Adrenal gland (tissue), 12 donors: ENCODE measurements around the gene CNTNAP2. TPM values are rescaled to one million over a fixed set of nuclear protein-coding genes. Genes with fewer than 3 reads are reported as not detected.

Source experiments
- DNase-seq, 7 donors: peaks; one replicate each; pipeline ENCODE4 v3.0.0-alpha.2; 2019 to 2020
- H3K27ac ChIP-seq, 5 donors: fragments of 200-600 bp; sonication (generic) in 4 of 5; 1 replicate in 3 of 5; 2 replicates in 2 of 5; pipeline versions ENCODE4 v1.5.1 to v1.8.0; 2016 to 2020; ENCODE audit warnings: mild to moderate bottlenecking in 1 of 5
- H3K27me3 ChIP-seq: fragments of 200-600 bp; 2 replicates; pipeline ENCODE4 v1.8.0; 2021
- H3K36me3 ChIP-seq, 2 donors: fragments of 200-600 bp; replicated peaks in 1 of 2; 1 replicate in 1 of 2; 2 replicates in 1 of 2; pipeline versions ENCODE4 v1.5.1 to v1.8.0; 2018 to 2022
- H3K4me1 ChIP-seq, 2 donors: fragments of 200-600 bp; replicated peaks in 1 of 2; 1 replicate in 1 of 2; 2 replicates in 1 of 2; pipeline versions ENCODE4 v1.5.1 to v1.8.0; 2018 to 2021
- H3K4me3 ChIP-seq, 4 donors: fragments of 200-600 bp; sonication (generic) in 3 of 4; one replicate each; pipeline ENCODE4 v1.5.1; 2016 to 2018
- H3K9me3 ChIP-seq, 3 donors: fragments of 200-600 bp; sonication (generic) in 1 of 3; replicated peaks in 1 of 3; 1 replicate in 2 of 3; 2 replicates in 1 of 3; pipeline versions ENCODE4 v1.5.1 to v1.8.0; 2016 to 2021
- POLR2A ChIP-seq, 2 donors: fragments of 450-650 bp; IDR thresholded peaks; one replicate each; pipeline ENCODE4 v1.6.1; 2017; ENCODE audit warnings: antibody characterized with exemption in 2 of 2, mild to moderate bottlenecking in 2 of 2, moderate library complexity in 1 of 2
- WGBS, 4 donors: extraction: QIAGEN DNeasy Blood & Tissue Kit in 2 of 4; methylation state at CpG; one replicate each; pipeline versions ENCODE4 v1.1.5 to v1.1.7; 2013 to 2017; 5-methylcytosine and 5-hydroxymethylcytosine counted together
- intact Hi-C, 2 donors: fragments of 100-400 bp; cut with DNase I; formaldehyde crosslinking; loops; one replicate each; pipeline versions ENCODE4 v1.14.1 to v1.15.0; 2022 to 2023
- polyA plus RNA-seq, 3 donors: library from polyadenylated mRNA; stranded (reverse); fragments of 200-250 nt in 2 of 3; fragments of 350-450 nt in 1 of 3; fragmentation: Illumina TruSeq in 1 of 3; extraction: RNeasy Lipid Tissue Mini Kit (QIAGEN cat#74804) in 1 of 3; gene quantifications; one replicate each; pipeline ENCODE4 v1.2.3, GENCODE V29; 2013 to 2014
- total RNA-seq, 9 donors: library from RNA; depleted of rRNA in 4 of 9; stranded (reverse); fragments of >200 nt in 4 of 9; fragments of 120-200 nt in 1 of 9; fragmentation: NEBNext Ultra II Directional in 1 of 9; extraction: Animal tissue kit (Norgen Biotek cat#: 25700) in 1 of 9; gene quantifications; one replicate each; pipeline versions ENCODE4 v1.1.0 to v1.2.4, GENCODE V29; 2013 to 2023
- TF ChIP-seq, protein P1 (sequence below), 6 experiments: fragments of 450-650 bp in 4 of 6; fragments of 200-600 bp in 2 of 6; sonication (generic) in 1 of 6; IDR thresholded peaks; 1 replicate in 5 of 6; 2 replicates in 1 of 6; pipeline versions ENCODE4 v1.5.1 to v1.8.0; 2016 to 2021; ENCODE audit warnings: antibody characterized with exemption in 6 of 6, mild to moderate bottlenecking in 2 of 6, moderate library complexity in 1 of 6
- donor health status: healthy with polysubstance abuse.
- donor health status: Bipolar disorder and iron deficiency.
- donor health status: DM: yes; HTN: yes; CAD: no.
- donor health status: DM: no; HTN: no; CAD: no.
- donor health status: DM: no; HTN: no; CAD: no.
- donor health status: DM: yes; HTN: yes; CAD: no.

CNTNAP2 gene
- total and polyA plus RNA-seq, 12 donors: 0.14 to 6.3 (median 1.8) TPM; not detected in 2

DNA sequence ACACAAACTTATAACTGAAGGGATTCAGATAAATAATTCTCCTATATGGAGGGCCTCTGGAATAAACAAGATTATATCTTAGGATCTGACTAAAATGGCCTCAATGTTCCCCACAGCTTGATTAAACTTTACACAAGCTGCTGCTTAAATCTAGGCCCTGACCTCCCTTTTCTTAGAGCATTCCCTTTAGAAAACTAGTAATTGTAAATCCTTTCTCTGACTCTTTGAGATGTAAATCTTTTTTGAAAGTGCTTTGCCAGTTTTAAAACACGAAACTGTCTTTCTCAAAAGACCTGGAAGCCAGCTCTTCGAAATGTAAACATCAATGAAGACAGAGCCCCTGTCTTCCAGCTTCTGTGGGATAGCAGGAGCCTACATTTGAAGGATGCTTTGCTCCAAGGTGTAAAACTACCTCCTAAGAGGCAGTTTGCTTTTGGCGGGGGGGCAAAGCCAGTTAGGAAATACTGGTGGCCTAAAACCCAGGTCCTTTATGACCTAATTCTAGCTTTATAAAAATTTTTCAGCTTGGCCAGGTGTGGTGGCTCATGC is 758.7 kb downstream of the CNTNAP2 start:
- intact Hi-C loops: no loop called here
- H3K27me3 ChIP-seq: no peaks in the 10 kb centered on the region
- no peak overlapping the region for H3K4me3 ChIP-seq
- TF ChIP-seq POLR2A (IDR thresholded peaks at IDR 0.05): no peak
- TF ChIP-seq, protein P1, sequence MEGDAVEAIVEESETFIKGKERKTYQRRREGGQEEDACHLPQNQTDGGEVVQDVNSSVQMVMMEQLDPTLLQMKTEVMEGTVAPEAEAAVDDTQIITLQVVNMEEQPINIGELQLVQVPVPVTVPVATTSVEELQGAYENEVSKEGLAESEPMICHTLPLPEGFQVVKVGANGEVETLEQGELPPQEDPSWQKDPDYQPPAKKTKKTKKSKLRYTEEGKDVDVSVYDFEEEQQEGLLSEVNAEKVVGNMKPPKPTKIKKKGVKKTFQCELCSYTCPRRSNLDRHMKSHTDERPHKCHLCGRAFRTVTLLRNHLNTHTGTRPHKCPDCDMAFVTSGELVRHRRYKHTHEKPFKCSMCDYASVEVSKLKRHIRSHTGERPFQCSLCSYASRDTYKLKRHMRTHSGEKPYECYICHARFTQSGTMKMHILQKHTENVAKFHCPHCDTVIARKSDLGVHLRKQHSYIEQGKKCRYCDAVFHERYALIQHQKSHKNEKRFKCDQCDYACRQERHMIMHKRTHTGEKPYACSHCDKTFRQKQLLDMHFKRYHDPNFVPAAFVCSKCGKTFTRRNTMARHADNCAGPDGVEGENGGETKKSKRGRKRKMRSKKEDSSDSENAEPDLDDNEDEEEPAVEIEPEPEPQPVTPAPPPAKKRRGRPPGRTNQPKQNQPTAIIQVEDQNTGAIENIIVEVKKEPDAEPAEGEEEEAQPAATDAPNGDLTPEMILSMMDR (IDR thresholded peaks at IDR 0.05): no peak
- 54 to 79% (median 70%) methylated on average over 3 of the region's 3 CpGs for WGBS, 4 donors
- no peaks in the 10 kb centered on the region for H3K9me3 ChIP-seq
- no peaks in the 10 kb centered on the region for H3K36me3 ChIP-seq
- no peaks in the 10 kb centered on the region for H3K4me1 ChIP-seq
- no peak overlapping the region for H3K27ac ChIP-seq
- no peak for DNase-seq

DNA sequence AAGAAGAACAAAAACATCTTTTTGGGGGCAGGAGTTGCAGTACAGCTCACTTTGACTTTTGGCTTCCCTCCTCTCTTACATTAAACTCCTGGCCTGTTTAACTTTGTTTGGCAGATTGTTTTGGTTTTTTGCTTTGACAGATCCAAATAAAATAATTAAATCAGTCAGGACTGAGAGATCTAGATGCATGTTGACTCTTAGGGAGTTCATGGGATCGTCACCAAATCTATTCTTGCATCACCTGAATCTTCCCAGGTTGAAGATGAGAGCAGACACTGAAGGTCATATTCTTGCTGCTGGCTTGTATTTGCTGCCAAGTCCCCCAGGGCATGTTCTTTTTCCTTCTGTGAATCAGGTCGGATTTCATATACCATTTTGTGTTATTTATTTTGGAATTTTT is 759.4 kb downstream of the CNTNAP2 start:
- H3K9me3 ChIP-seq: no peaks in the 10 kb centered on the region
- no peaks in the 10 kb centered on the region for H3K4me1 ChIP-seq
- TF ChIP-seq, protein P1 (IDR thresholded peaks at IDR 0.05): no peak
- TF ChIP-seq POLR2A (IDR thresholded peaks at IDR 0.05): no peak
- no peak for DNase-seq
- WGBS, 4 donors: 35 to 52% (median 45%) methylated on average over 2 of the region's 2 CpGs
- no peak overlapping the region for H3K27ac ChIP-seq
- H3K4me3 ChIP-seq: no peak overlapping the region
- H3K36me3 ChIP-seq: no peaks in the 10 kb centered on the region
- H3K27me3 ChIP-seq: no peaks in the 10 kb centered on the region
- intact Hi-C loops: no loop called here

DNA sequence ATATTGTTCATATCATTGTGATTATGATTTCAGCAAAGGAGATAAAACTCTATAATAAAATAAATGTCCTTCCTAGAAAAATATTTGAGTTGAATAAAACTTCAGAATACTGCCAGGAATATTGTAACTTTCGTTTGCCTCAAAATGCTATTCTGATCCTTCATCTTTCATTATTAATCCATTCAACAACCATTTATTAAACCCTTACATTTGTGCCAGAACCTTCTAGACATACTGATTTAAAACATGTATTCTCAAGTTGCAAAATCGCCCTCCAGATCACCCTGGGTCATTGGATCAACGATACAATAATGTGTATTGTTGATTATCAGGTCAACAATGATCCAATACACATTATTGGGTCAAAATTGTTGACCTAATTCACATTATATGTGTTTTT is 759.8 kb downstream of the CNTNAP2 start:
- no peak for DNase-seq
- 44 to 47% (median 45%) methylated on average over 3 of the region's 3 CpGs for WGBS, 4 donors
- TF ChIP-seq, protein P1 (IDR thresholded peaks at IDR 0.05): no peak
- TF ChIP-seq POLR2A (IDR thresholded peaks at IDR 0.05): no peak
- no peaks in the 10 kb centered on the region for H3K36me3 ChIP-seq
- H3K4me3 ChIP-seq: no peak overlapping the region
- no peaks in the 10 kb centered on the region for H3K9me3 ChIP-seq
- H3K27ac ChIP-seq: no peak overlapping the region
- H3K27me3 ChIP-seq: no peaks in the 10 kb centered on the region
- intact Hi-C loops: no loop called here
- H3K4me1 ChIP-seq: no peaks in the 10 kb centered on the region

DNA sequence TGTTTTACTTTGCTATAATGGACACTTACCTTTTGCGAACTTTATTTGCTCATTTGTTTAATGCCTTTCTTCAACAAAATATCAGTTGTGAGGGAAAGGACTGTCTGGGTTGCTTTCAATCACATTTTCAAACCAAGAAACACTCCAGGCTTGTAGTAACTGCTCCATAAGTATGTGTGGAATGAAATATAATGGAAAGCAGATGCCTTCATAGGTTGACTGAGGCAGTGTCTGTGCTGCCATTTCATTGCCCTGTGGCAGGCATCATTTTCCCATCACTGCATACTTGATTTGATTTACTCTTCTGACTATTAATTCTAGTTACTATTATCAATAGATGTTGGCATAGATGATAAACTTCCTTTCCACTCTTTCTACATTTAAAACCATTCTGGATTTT is 762.3 kb downstream of the CNTNAP2 start:
- Histone ChIP-seq H3K9me3 (no peaks in the 10 kb centered on the region), H3K4me1 (no peaks in the 10 kb centered on the region), H3K27me3 (no peaks in the 10 kb centered on the region), H3K4me3 (no peak overlapping the region), H3K36me3 (no peaks in the 10 kb centered on the region), H3K27ac (no peak overlapping the region)
- WGBS, 4 donors: 76 to 88% (median 83%) methylated on average over 1 of the region's 1 CpG
- no peak for DNase-seq
- TF ChIP-seq POLR2A (IDR thresholded peaks at IDR 0.05): no peak
- TF ChIP-seq, protein P1 (IDR thresholded peaks at IDR 0.05): no peak
- intact Hi-C loops: no loop called here
